ENCODE results near the gene P2RY8.
"Not testable (repeated sequence)": the region's sequence is repeated elsewhere in the genome, so short reads cannot be mapped to it uniquely, and the experiment has no call there.

The P2RY8 gene

DNA sequence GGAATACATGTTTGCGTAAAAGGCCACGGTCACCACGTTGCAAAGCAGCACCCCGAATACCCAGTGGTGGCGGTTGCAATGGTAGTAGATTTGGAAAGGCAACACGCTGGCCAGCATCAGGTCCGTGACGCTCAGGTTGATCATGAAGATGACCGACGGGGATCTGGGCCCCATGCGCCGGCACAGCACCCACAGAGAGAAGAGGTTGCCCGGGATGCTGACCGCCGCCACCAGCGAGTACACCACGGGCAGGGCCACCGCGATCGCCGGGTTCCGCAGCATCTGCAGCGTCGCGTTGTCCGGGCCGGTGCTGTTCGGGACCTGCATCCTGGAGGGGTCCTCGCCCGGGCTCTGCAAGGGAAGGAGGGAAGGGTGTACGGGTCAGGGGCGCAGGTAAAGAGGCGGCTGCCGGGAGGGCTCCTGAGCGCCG lies 70.7 kb downstream of the P2RY8 start:
- no peak for DNase-seq

DNA sequence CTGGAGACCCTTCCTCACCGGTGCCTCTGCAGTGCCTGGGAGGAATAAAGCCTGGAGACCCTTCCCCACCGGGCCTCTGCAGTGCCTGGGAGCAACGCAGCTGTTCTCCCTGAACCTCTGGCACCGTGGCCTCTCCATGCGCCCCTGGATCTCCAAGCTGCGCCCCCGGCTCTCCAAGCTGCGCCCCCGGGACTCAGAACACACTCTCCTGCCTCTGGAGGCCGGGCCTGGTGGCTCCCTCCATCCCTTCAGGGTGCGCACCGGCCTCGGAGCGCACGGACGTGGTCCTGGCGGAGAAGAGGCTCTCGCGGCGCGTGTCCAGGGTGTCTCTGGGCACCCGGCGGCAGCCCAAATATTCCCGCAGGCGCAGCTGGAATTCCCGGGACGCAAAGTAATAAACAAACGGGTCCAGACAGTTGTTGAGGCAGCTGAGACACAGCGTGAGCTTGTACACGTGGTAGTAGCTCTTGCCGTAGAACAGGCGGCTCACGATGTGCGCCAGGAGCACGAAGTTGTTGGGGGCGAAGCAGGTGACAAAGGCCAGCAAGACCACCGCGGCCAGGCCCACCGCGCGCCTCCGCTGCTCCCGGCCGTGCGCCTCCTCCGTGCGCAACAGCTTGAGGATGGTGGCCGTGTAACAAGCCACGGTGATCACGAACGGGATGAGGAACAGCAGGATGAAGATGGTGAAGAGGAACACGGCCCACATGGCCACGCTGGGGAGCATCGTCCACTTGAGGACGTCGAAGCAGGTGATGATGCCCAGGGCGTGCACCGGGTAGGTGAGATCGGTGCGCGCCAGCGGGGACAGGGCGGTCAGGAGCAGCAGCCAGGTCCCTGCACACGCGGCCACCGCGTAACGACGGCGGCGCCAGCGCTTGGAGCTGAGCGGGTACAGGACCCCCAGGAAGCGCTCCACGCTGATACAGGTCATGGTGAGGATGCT lies 71.4 kb downstream of the P2RY8 start:
- no peak for DNase-seq

DNA sequence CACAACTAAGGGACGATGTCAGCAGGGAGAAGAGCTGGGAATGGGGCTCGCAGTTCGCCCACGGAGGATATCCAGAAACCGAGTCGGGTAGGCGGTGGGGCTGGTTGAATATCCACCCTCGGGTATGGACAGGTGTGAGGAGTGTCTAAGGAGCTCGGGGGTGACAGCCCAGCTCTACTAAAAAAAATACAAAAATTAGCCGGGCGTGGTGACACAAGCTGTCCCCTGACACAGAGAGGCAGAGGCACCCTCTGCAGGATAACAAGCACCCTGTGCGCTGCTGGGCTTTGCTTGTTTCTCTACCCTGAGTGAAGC lies 72.1 kb downstream of the P2RY8 start:
- no peak for DNase-seq

DNA sequence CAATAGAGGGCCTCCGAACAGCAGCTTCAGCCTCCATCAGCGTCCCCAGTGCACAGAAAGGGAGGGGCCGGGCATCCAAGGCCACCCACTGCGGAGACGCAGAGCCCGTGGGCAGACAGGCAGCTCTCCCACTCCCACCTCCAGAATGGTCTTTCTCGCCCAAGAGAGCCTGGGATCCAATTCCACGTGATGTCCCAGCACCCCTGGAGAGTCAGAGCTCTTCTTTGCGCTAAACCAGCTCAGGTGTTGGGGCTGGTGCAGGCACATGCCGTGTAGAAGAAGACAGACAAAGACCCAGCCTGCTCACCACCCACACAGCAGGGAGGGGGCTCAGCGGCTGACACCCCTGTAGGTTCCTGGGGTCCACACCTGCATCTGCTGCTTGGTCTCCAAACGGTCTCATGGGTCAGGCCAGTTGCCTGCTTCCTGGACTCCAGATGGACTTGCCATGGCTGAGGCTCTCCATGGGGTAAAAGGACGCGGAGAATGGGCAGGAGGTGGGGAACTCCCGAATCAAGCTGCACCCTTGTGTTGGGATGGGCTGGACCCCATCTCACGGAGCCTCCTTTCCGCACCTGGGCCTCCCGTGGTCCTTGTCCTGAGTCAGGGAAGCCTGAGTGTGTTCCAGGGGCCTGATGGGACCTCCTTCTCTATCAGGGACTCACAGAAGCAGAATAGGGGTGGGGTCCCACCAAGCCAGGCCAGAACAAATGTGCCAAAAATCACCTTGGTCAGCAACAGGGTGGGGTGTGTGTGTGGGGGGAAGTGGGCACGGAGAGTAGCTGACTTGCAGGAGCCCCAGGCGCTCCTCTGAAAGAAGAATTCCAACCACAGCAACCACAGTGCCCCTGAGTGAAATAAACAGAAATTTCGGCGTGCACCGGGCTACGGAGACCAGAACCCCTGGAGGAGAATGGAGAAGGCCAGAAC lies 72.7 kb downstream of the P2RY8 start:
- no peak for DNase-seq

DNA sequence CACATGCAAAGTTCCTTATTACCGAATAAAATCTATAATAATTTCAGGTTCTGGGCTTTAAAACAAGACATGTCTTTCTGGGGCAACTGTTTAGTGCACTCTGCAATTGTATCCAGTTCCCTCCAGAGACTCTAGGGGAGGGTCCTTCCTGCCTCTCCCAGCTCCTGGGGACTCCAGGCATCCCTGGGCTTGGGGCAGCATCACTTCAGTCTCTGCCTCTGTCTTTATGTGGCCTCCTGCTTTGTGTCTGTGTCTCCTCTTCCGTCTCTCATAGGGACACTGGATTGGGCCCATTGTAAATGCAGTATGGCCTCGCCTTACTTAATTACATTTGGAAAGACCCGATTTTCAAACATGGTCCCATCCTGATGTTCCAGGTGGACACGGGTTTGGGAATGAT lies 73.4 kb downstream of the P2RY8 start:
- DNase-seq = no peak

DNA sequence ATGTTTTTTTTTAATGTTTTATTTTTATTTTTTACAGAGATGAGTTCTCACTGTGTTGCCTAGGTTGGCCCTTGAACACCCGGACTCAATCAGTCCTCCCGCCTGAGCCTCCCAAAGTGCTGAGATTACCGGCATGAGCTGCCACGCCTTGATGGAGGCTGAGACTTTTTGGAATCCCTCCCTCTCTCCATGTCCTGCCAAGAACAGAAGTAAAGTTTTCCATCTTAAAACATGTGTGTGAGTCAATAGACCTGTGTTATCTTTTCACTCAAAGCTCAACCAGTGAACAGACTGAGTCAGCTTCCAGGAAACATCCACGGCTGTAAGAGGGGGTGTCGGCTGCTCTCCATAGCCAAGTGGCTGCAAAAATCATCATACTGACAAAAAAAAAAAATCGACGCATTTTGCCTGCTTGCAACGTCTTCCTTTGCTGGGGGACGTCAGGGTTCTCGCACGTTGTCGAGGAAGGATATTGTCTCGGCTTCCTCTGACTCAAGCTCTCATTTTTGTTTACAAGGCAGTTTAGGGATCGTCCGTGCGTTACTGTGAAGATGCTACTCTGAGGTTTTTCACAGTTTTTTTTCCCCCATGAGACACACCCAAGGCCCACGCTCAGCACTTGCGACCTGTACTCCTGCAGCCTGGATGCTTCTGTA lies 74.3 kb downstream of the P2RY8 start:
- no peak for DNase-seq

DNA sequence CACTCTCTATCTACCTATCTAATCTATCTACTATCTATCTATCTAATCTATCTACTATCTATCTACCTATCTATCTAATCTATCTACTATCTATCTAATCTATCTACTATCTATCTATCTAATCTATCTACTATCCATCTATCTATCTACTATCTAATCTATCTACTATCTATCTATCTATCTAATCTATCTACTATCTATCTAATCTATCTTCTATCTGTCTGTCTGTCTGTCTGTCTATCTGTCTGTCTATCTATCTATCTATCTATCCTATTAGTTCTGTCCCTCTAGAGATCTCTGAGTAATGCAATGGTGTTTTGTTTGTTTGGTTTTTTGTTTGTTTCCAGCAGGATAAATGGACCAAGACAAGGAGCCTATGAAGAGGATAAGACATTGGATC lies 74.9 kb downstream of the P2RY8 start:
- DNase-seq = no peak

DNA sequence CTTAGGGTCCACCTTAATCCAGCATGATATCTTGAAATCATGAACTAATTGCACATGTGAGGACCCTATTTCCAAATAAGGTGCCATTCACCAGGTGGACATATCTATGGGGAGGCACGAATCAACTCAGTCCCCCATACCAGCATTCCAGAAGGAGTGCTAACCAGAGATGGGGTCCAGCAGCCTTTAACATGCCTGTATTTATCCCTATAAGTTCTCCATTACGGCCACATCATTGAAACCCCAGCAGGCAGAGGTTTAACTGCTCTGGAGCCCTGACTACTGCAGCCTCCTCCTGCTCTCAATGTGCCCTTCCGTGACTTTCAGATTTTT lies 81.1 kb downstream of the P2RY8 start:
- no peak for DNase-seq

DNA sequence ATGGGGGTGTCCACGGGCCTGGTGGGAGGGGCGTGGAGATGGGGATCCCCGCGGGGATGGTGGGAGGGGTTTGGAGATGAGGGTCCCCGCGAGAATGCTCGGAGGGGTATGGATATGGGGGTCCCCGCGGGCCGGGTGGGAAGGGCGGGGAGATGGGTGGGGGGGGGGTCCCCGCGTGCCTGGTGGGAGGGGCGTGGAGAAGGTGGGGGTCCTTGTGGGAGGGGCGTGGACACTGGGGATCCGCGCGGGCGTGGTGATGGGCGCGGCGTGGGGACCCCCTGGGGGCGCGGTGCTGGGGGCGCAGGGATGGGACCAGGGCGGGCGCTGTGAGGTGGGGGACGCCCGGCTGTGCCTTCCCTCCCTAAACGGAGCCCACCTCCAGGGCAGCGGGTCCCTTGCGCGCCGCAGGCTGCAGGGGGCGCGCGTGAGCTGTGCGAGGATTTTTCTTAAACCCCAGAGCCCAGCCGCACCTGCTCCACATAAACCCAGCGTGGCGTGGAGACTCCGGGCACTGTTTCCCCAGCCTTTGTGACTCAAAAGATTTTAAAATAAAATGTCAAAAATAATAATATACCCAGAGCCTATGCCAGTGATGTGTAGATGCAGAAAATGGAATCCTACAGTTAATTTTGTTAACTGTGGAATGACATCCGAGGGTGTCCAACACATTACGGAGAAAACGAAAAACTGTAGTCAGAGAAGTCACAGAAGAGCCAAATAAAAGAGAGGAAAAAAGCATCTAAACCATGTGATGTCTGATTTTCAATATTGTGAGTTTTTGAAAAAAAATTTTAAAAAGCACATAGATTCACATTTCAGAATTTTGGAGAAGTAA lies 82.8 kb downstream of the P2RY8 start:
- no peak for DNase-seq

DNA sequence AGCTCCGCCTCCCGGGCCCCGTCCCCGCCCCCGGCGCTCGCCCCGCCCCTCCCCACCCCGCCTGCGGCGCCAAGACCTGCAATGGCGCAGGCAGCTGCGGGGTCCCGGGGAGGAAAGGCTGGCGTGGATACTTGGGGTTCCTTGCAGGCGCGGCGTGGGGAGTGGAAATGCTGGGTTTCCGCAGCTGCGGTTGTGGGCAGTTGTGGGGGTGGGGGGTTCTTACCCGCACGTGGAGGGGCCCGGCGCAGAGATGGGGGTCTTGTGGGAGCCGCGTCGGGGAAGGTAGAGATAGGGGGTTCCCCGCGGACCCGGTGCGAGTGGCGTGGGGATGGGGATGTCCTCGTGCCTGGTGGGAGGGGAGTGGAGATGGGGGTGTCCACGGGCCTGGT lies 83.6 kb downstream of the P2RY8 start:
- no peak for DNase-seq

DNA sequence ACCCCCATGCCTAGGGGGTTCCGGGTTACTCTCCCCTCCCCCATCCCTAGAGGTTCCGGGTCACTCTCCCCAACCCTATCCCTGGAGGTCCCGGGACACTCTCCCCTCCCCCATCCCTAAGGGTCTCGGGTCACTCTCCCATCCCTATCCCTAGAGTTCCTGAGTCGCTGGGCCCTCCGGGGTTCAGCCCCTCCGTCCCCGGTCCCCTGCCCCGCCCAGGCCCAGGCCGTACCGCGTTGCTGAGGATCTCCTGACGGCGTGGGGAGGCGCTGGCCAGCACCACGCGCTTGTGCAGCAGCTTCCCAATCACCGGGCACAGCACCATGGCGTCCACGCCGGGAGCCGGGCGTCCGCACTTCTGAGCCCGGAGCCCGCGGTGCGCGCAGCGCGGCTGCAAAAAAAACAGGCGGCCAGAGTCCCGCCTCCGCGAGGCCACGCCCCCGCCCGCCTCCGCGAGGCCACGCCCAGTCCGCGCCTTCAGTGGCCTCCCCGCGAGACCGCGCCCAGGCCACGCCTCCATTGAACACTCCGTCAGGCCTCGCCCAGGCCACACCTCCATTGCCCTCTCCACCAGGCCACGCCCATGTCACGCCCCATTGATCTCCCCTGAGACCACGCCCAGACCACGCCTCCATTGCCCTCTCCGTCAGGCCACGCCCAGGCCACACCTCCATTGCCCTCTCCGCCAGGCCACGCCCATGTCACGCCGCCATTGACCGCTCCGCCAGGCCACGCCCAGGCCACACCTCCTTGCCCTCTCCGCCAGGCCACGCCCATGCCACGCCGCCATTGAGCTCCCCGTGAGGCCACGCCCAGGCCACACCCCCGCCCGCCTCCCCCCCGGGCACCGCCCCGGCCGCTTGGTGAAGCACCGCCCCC lies 84.2 kb downstream of the P2RY8 start, which contains the start of gene ASMTL:
Gene ASMTL (minus strand): TSS at position 394 of the 879 bp plus-strand sequence. CDS start 69 bp downstream, at position 325.
- DNase-seq = no peak

DNA sequence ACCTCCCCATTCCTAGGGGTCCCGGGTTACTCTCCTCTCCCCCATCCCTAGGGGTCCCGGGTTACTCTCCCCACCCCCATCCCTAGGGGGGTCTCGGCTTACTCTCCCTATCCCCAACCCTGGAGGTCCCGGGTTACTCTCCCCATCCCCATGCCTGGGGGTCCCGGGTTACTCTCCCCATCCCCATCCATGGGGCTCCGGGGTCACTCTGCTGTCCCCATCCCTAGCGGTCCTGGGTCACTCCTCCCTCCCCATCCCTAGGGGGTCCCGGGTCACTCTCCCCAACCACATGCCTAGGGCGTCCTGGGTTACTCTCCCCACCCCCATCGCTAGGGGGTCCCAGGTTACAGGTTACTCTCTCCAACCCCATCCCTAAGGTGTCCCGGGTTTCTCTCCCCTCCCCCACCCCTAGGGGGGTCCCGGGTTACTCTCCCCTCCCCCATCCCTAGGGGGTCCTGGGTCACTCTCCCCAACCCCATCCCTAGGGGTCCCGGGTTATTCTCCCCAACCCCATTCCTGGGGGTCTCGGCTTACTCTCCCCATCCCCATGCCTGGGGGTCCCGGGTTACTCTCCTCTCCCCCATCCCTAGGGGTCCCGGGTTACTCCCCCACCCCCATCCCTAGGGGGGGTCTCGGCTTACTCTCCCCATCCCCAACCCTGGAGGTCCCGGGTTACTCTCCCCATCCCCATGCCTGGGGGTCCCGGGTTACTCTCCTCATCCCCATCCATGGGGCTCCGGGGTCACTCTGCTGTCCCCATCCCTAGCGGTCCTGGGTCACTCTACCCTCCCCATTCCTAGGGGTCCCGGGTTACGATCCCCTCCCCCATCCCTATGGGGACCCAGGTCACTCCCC lies 85.1 kb downstream of the P2RY8 start:
- no peak for DNase-seq

DNA sequence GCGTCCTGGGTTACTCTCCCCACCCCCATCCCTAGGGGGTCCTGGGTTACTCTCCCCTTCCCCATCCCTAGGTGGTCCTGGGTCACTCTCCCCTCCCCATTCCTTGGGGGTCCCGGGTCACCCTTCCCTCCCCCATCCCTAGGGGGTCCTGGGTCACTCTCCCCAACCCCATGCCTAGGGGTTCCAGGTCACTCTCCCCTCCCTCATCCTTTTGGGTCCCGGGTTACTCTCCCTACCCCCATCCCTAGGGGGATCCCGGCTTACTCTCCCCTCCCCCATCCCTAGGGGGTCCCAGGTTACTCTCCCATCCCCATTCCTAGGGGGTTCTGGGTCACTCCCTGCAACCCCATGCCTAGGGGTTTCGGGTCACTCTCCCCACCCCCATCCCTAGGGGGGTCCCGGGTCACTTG lies 85.7 kb downstream of the P2RY8 start:
- no peak for DNase-seq

DNA sequence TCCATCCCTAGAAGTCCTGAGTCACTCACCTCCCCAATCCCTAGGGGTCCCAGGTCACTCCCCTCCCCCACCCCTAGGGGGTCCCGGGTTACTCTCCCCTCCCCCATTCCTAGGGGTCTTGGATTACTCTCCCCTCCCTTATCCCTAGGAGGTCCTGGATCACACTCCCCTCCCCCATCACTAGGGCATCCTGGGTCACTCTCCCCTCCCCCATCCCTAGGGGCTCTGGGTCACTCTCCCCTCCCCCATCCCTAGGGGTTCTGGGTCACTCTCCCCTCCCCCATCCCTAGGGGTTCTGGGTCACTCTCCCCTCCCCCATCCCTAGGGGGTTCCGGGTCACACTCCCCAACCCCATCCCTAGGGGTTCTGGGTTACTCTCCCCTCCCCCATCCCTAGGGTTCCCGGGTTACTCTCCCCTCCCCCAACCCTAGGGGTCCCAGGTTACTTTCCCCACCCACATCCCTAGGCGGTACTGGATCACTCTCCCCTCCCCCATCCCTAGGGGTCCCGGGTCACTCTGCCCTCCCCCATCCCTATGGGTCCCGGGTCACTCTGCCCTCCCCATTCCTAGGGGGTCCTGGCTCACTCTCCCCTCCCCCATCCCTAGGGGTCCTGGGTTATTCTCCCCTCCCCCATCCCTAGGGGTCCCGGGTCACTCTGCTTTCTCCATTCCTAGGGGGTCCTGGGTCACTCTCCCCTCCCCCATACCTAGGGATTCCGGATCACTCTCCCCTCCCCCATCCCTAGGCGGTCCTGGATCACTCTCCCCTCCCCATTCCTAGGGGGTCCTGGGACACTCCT lies 86.4 kb downstream of the P2RY8 start:
- no peak for DNase-seq

DNA sequence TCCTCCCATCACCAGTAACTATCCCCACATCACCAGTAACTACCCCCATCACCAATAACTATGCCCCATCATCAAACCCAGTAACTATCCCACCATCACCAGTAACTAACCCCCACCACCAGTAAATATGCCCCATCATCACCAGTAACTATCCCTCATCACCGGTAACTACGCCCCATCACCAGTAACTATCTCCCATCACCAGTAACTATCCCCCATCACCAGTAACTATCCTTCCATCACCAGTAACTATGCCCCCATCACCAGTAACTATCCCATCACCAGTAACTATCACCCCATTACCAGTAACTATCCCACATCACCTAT lies 87.2 kb downstream of the P2RY8 start:
- DNase-seq = no peak

DNA sequence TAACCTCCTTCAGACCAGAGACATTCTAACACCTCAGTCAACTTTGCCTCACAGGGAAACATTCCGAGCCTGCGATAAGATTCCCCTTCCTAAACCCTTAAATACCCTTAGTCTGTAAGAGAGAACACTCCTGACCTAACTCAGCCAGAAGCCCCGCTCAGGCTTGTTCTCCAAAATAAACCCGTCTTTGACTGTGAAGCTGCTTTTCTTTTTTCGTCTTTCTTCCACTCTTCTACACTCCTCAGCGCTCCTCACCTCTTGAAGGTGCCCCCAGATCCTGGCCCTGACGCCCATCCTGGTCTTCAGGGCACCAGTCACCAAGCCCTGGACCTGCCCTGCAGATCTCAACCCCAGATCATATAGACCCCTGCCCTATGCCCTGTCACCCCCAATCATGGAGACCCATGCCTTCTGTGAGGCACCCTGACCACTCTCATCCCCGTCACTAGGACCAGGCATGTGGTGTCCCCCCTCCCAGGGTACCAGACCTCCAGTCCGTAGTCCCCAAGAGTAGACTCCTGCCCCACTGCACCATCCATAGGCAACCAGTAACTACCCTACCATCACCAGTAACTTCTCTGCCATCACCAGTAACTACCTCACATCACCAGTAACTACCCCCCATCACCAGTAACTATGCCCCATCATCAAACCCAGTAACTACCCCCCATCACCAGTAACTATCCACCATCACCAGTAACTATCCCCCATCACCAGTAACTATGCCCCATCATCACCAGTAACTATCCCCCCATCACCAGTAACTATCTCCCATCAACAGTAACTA lies 87.8 kb downstream of the P2RY8 start:
- no peak for DNase-seq

DNA sequence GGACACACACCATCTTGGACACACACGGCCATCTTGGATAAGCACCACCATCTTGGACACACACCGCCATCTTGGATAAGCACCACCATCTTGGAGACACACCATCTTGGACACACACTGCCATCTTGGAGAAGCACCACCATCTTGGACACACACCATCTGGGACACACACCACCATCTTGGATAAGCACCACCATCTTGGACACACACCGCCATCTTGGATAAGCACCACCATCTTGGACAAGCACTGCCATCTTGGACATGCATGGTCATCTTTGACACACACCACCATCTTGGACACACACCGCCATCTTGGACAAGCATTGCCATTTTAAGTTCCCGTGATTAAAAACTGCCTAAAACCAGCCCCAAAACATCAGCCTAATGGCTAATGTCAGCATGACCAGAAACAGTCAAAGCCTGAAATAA lies 88.4 kb downstream of the P2RY8 start:
- not testable (repeated sequence) for DNase-seq
